Cardiac muscle cell (in vitro differentiated cells and primary cell): ENCODE measurements around the gene FHOD3. TPM values are rescaled to one million over a fixed set of nuclear protein-coding genes. Genes with fewer than 3 reads are reported as not detected.
"Not testable (repeated sequence)": the region's sequence is repeated elsewhere in the genome, so short reads cannot be mapped to it uniquely, and the experiment has no call there.

Source experiments
- DNase-seq, 2 donors: peaks; one replicate each; pipeline versions ENCODE4 v3.0.0 to v3.0.0-alpha.2; 2010 to 2017; ENCODE audit warnings: low read depth in 1 of 2, low spot score in 1 of 2
- H3K27ac ChIP-seq: fragments of 200-600 bp; sonication (generic); 2 replicates; pipeline ENCODE4 v1.5.1; 2016
- H3K27me3 ChIP-seq: fragments of 200-600 bp; sonication (generic); 2 replicates; pipeline ENCODE4 v1.6.0; 2016; ENCODE audit warnings: control low read depth
- H3K36me3 ChIP-seq: fragments of 200-600 bp; sonication (generic); 2 replicates; pipeline ENCODE4 v1.5.1; 2016; ENCODE audit warnings: control low read depth
- H3K4me1 ChIP-seq: fragments of 200-600 bp; sonication (generic); 2 replicates; pipeline ENCODE4 v1.8.1; 2017; ENCODE audit warnings: low read depth, mild to moderate bottlenecking, mixed run types
- H3K4me3 ChIP-seq: fragments of 200-600 bp; sonication (generic); 2 replicates; pipeline ENCODE4 v1.5.1; 2016; ENCODE audit warnings: mild to moderate bottlenecking
- H3K9me3 ChIP-seq: fragments of 200-600 bp; sonication (generic); 2 replicates; pipeline ENCODE4 v1.5.1; 2017; ENCODE audit warnings: low read depth, mild to moderate bottlenecking, control low read depth
- CTCF ChIP-seq: IDR thresholded peaks from 2 replicates; pipeline ENCODE4 v1.5.1; 2012; ENCODE audit warnings: low read depth, mild to moderate bottlenecking, low read length
- polyA plus RNA-seq: library from polyadenylated mRNA; unstranded; fragments of >200 nt; fragmentation: Nextera tagmentation; extraction: Ambion mirVana; gene quantifications from 2 replicates; pipeline ENCODE4 v1.2.1, GENCODE V29; 2016
- total RNA-seq: library from RNA; depleted of rRNA; stranded (reverse); fragments of >200 nt; gene quantifications from 2 replicates; pipeline ENCODE4 v1.2.3, GENCODE V29; 2016

Gene FHOD3
- total and polyA plus RNA-seq, 2 experiments from 2014 or later = 127 to 347 TPM

DNA sequence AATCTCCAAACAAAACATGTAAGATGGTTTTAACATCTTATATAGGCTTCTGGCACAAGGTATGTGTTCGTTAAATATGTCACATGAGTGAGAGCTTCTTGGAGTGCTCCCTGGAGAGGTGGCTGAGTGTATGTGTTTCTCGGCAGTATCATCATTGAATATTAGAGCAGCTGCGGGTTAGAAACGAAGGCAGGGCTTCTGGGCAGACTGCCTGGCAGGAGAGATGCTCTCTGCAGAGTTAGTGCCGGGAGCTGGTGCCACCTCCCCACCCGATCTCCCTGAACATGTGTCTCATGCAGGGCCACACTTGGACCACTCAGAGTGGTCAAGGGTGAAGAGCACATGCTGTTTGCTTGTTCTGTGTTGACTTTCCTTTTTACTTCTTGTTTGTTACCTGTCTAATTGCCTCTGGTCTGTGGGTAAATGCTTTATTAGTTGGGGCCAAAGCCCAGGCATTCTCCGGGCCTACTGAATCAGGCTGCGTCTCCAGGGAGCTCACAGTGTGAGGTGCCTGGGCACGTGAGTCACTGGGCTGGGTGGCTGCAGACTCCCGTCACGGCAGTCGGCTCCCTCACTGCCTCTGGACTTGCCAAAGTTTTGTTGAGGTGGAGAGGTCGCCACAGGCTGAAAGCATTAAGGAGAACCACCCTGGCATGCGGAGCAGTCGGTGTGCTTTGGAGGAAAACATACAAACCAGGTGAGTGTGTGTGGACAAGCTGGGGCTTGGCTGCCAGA is 246.6 kb downstream of the FHOD3 start:
- Histone ChIP-seq H3K27ac (peak overlapping the region; percentile 75), H3K9me3 (no peaks in the 10 kb centered on the region), H3K4me1 (peaks cover 48% of the 10 kb centered on the region), H3K4me3 (no peak overlapping the region), H3K27me3 (no peaks in the 10 kb centered on the region), H3K36me3 (peaks cover 4% of the 10 kb centered on the region)
- no peak for DNase-seq
- TF ChIP-seq CTCF = no peak

DNA sequence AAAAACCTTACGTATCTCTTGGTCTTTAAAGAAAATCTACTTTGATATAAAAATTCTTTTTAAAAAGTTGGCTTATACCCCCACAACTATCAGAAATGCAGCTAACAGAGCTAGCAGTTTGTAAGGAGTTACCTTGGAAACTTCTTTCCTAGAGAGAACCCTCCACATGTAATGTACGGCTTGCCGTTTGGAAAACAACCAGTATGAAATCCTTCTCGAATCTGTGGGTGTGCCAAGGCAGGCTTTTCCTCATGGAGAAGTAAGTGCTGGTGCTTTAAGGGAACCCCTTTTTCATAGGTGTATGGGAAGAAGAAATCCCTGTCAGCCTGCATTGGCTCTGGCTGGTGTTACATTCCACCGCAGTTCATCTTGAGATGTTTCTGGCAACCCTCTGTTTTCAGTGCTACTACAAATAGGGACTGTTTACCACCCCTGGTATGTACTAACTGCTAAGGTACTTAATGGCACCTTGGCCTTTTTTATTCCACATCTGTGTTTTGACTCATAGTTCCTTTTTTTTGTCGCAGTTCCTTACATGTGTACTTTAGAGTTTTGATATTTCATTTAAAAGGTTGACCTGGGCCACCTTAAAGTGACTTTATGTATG is 248.4 kb downstream of the FHOD3 start:
- Histone ChIP-seq H3K27me3 (no peaks in the 10 kb centered on the region), H3K4me3 (no peak overlapping the region), H3K27ac (peak overlapping the region; percentile 75), H3K36me3 (peaks cover 4% of the 10 kb centered on the region), H3K4me1 (peaks cover 36% of the 10 kb centered on the region), H3K9me3 (no peaks in the 10 kb centered on the region)
- no peak for TF ChIP-seq CTCF
- no peak for DNase-seq

DNA sequence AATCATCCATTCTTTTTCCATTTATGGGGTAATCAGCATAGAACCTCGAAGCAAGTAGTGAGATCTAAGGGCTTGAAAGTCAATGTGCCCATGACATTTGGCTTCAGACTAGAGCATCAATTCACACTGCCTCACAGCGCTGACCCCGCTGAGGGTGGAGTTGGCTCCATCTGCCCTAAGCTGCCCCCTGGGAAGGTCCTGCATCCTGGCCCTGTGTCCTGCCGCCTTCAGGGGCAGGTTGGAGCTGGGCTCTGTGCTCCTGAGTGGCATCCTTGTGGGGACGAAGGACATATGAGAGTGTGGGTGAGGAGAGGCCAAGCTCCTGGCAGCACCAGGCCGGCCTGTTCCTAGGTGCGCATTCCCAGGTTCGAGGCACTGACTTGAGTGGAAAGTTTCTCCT is 249.4 kb downstream of the FHOD3 start:
- Histone ChIP-seq H3K4me1 (peaks cover 32% of the 10 kb centered on the region), H3K27ac (peak overlapping the region; percentile 75), H3K36me3 (peaks cover 4% of the 10 kb centered on the region), H3K9me3 (no peaks in the 10 kb centered on the region), H3K27me3 (no peaks in the 10 kb centered on the region), H3K4me3 (no peak overlapping the region)
- TF ChIP-seq CTCF = no peak
- no peak for DNase-seq

DNA sequence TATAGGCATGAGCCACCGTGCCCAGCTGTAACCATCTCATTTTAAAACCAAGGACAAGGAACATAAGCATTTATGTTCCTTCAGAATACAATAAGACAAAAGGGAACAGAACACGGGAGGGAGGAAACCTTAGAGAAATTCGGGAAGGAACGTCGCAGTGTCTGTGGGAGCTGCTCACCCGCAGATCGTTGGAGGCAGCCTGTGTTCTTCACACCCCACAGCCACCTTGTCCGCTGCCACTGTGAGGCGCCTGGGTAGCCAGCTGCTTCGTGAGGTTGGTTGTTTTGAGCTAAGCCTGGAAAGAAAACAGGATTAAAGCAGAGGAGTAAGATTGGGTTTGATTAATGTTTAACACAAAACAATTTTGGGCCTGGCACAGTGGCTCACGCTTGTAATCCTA is 250.0 kb downstream of the FHOD3 start:
- TF ChIP-seq CTCF = no peak
- no peak for DNase-seq
- Histone ChIP-seq H3K4me3 (no peak overlapping the region), H3K36me3 (peaks cover 4% of the 10 kb centered on the region), H3K27me3 (no peaks in the 10 kb centered on the region), H3K4me1 (peaks cover 32% of the 10 kb centered on the region), H3K27ac (peak overlapping the region; percentile 54), H3K9me3 (no peaks in the 10 kb centered on the region)

DNA sequence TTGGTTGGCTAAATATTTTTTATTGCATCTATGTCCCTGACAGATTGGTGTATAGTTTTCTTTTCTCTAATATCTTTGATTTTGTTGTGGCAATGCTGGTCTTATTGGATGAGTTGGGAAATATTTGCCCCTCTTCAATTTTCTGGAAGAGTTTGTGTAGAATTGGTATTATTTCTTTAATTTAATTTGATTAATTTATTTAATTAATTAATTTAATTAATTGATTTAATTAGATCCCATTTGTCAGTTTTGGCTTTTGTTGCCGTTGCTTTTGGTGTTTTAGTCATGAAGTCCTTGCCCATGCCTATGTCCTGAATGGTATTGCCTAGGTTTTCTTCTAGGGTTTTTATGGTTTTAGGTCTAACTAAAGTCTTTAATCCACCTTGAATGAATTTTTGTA is 253.8 kb downstream of the FHOD3 start:
- H3K27me3 ChIP-seq, H3K27ac ChIP-seq, DNase-seq, H3K36me3 ChIP-seq, H3K4me1 ChIP-seq, H3K9me3 ChIP-seq, H3K4me3 ChIP-seq: not testable (repeated sequence)

DNA sequence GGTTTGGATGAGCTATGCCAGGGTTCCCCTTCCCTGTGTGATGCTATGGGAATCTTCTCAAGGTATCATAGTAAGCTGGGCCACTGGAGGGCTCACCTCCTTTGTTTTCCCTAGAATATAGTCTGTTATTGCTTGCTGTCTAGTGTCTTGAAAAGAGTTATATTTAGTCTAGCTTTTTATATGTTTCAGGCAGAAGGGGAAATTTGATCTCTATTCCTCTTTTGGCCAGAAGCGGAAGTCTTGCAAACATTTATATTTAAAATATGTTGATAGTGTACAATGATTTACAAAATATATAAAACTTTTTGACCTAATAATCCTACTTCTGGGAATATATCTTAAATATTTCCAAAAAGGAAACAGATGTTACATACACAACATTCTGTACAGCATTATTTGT is 260.7 kb downstream of the FHOD3 start:
- Histone ChIP-seq H3K36me3 (no peaks in the 10 kb centered on the region), H3K9me3 (no peaks in the 10 kb centered on the region), H3K4me3 (no peak overlapping the region), H3K27ac (peak overlapping the region; percentile 81), H3K4me1 (peaks cover 34% of the 10 kb centered on the region), H3K27me3 (no peaks in the 10 kb centered on the region)
- no peak for TF ChIP-seq CTCF
- no peak for DNase-seq
